HG03097 (cell line): Measurements from ENCODE around the gene DSCAM.

Experiments
- ATAC-seq: cut with Tn5 transposase; IDR thresholded peaks from one replicate; pipeline ENCODE4 v1.9.1; 2021; ENCODE audit not compliant: unreplicated experiment, low FRiP score

Gene DSCAM

GRCh38 chr21:40714536-40714935, 132.4 kb downstream of the DSCAM start:
- no peak for ATAC-seq

GRCh38 chr21:40707656-40708244, 139.2 kb downstream of the DSCAM start:
- no peak for ATAC-seq

- ATAC-seq = no peak
Measured at GRCh38 chr21:40706806-40707655, 139.9 kb downstream of the DSCAM start.

- ATAC-seq = no peak
Measured at GRCh38 chr21:40706176-40706575, 140.8 kb downstream of the DSCAM start.

DNA sequence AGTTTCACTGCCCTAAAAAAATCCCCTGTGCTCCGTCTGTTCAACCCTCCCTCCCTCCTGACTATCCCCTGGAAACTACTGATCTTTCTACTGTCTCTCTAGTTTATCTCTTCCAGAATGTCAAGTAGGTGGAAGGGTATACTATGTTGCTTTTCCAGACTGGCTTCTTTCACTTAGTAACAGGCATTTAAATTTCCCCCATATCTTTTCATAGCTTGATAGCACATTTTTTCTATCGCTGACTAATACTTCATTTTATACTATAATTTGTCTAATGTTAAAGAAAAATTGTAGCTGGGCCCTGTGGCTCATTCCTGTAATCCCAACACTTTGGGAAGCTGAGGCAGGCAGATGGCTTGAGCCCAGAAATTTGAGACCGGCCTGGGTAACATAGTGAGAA, 142.8 kb downstream of the DSCAM start:
- ATAC-seq = no peak

GRCh38 chr21:40699366-40699765, 147.6 kb downstream of the DSCAM start:
- no peak for ATAC-seq

DNA sequence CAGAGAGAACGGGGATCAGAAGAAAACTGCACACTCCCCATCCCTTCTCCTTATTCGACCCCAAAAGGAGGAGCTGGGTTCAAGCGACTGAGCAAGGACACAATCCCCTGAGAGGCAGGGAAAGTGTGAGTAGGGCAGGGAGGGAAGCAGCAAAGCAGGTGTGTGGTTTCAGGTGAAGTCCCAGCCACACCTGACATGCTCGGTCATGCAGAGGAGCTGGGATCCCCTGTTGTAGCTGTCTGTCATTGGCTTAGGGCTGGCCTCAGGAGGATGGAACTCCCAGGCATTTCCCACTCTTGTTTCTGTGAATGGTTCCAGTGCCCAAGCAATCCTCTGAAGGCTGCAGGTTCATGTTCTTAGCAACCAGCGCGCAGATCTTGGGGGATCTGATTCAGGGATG, 150.7 kb downstream of the DSCAM start:
- ATAC-seq = no peak

DNA sequence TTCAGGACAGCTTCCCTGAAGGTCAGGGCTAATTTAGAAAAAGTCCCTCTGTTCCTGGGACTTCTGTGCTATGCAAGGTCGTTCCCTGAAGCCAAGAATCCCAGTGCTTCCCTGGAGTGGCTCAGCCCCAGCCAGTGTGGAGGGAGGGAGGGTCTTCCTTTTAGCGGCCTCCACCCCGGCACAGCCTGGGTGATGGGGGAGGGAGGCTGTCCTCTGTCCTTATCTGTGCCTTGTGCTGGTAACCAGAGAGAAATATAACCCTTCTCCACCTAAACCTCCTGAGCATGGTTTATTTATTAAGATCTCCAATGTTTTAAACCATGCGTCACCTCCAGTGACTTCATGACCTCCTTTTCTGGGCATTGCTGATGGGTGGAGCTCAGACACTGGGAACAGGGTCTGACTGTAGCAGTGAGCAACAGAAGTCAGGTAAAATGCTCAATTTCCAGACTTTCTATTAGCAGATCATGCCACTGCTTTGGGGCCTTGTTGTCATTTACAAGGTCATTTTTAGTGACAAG, 157.1 kb downstream of the DSCAM start:
- ATAC-seq = no peak

- no peak for ATAC-seq
Measured at GRCh38 chr21:40689217-40689616, 157.7 kb downstream of the DSCAM start.

DNA sequence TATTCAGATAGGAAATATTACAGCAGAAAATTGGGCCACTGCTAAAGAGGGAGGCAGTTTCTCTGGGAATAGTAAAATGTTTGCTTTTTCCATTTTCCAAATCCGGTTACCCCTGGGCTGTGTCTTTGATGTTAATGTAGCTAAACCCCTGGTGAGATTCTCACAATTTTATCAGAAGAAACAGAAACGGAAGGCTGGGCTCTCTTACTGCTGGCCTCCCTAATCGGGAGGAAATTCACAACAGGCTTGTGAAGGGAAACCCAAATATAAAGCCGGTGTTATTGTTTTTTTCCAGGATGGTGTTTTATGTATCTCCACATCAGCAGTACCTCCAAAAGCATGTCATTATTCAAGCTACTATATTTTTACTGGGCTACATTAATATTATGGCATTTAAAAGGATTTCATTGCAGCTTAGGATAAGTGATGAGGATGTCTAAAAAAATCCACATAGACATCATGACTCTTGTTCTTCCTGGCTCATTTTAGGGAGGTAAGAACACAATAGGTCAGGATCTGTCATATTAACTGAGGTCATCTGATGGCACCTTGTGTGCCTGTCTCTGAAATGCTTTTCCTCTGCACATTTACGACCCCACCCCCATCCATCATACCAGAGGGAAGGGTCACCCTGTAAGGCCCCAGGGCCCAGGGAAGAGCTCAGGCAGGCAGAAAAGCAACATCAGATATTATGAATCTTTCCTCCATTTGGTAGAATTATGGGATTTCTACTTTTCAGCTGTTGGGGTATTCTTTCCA, 158.7 kb downstream of the DSCAM start:
- ATAC-seq = no peak

DNA sequence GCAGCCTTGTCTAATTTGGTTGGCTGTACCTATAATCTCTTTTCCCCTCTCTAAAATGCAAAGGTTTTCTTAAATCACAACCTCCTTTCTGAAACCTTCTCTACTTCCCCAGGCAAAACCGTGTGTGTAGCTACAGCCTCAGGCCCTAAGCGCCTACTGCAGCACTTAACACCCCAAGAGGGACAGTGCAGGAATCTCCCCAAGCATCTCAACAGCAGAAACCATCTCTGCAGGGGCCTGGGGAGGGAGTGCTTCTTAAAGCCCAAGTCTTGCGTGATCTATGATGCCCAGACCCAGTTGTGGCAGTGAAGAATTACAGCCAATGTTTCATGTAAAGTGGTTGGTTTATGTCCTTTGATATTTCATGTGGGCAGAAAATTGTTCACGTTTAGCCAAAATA, 159.3 kb downstream of the DSCAM start:
- no peak for ATAC-seq

DNA sequence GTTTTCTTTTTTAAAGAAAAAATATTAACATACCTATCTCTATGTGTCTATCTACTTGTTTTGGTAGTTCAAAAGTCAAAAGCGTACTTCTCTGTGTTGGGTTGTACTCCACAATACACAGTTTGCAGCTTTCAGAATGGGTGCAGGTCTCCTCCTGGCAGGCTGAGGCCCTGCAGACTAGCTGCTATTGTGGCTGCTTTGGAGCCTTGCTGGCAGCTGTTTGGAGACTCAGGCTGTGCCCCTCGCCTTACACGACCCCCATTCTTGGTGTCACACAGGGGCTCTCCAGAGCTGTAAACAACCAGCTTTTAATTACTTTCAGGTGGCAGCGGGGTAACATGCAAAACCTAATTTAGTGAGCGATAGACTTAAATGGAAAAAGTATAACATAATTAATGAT, 160.4 kb downstream of the DSCAM start:
- ATAC-seq = no peak

GRCh38 chr21:40685141-40685540, 161.8 kb downstream of the DSCAM start:
- no peak for ATAC-seq

DNA sequence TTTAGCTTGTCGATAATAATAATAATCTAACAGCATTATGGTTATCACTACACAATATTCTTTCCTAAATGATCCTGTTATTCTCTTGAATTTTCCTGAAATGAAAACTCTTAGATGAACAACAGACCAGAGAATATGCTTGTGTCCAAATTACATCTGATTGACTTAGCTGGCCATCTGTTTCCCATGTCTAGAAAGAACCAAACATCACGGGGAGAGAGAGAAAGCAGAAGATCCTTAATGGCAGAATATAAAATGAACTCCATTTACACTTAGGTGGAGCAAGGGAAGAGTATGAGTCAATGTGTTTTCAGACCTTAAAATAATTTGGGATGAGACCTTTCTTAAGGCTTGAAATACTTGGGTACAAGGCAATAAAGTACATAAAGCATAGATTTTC, 162.2 kb downstream of the DSCAM start:
- ATAC-seq = no peak

- no peak for ATAC-seq
Measured at GRCh38 chr21:40683349-40683748, 163.6 kb downstream of the DSCAM start.

DNA sequence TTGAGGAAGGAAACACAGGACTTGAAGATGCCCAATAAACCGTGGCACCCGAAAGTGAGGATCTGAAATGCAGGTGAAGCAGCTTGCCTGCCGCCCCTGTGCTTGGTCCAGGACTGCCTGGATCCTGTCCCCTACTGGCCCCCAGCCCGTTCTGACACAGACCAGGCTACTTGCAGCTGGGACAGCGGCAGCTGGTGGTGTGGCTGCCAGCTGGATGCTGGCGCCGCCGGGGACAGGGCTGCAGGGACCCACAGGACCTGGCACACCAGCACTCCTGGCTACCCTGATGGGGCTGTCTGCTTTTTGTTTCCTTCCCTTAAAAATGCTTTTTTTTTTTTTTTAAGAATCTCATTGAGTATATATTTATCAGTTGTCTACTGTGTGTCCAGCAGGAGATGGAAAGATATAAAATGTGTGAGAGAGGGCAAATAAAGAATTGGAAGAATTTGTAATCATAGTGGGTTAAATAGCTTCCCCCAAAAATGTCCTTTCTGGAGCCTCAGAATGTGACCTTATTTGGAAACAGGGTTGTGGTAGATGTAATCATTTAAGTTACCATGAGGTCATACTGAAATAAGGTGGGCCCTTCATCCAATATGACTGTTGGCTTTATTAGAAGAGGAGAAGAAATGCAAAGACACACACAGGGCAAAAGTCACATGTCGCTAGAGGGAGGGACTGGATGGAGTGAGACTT, 165.6 kb downstream of the DSCAM start:
- no peak for ATAC-seq

DNA sequence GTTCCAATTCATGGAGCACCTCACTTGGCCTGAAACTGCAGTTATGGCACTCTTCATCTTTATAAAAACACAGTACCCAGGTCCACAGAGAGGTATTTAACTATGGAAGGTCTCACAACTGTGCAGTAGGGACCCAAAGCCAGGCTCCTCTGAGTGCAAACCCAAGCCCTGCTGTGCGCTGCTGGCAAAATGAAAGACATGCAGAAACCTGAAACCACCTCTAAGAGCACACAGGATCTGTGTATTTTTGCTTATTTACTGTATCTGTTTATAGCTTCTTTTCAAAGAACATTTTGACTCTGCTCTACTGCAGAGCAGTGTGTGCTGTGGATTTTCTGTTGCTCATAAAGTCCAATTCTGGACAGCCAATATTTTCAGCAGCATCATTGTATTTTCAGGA, 166.6 kb downstream of the DSCAM start:
- ATAC-seq = no peak

DNA sequence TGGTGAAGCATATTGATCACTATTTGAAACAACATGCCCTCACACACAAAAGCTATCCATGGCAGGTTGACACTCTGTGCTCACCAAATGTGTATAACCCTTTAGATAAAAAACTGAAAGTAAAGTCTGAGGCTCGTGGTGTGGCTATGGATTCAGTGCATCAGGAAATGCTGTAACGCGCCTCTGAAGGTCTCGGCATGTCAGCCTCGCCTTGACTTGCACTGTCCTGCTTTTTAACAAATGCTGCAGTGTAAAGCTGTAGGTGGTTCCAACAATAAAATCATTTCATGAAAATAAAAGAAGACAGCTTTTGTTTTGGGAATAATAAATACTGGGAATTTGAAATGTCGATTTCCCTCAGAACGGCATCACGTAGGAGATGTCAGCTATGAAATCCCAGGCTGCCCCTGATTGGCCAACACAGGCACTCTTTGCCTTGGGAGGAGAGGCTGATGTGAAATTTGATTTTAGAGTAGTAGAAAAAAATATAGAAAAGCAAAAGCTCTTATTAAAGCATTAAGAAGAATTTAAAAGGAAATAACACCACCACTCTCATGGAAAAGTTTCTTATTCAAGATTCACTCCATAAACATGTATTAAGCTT, 168.2 kb downstream of the DSCAM start:
- no peak for ATAC-seq

- ATAC-seq = no peak
Measured at GRCh38 chr21:40675017-40675416, 171.9 kb downstream of the DSCAM start.

- ATAC-seq = no peak
Measured at GRCh38 chr21:40672602-40673001, 174.4 kb downstream of the DSCAM start.
